Mesothelial cell of epicardium (in vitro differentiated cells): ENCODE measurements around the gene AFF3. TPM values are rescaled to one million over a fixed set of nuclear protein-coding genes. Genes with fewer than 3 reads are reported as not detected.

Source experiments
- DNase-seq, 2 experiments: peaks; one replicate each; pipeline ENCODE4 v3.0.0; 2021; ENCODE audit warnings: low spot score in 2 of 2; ENCODE audit not compliant: unreplicated experiment in 2 of 2
- H3K27ac Mint-ChIP-seq: 2 replicates; pipeline ENCODE4 v1.8.0; 2021; ENCODE audit warnings: mixed read lengths
- H3K27me3 Mint-ChIP-seq: 2 replicates; pipeline ENCODE4 v1.8.0; 2021; ENCODE audit warnings: low read depth, mixed read lengths
- H3K36me3 Mint-ChIP-seq: 2 replicates; pipeline ENCODE4 v1.8.0; 2021; ENCODE audit warnings: mixed read lengths
- H3K4me1 Mint-ChIP-seq: 2 replicates; pipeline ENCODE4 v1.8.0; 2021; ENCODE audit warnings: mixed read lengths
- H3K4me3 Mint-ChIP-seq: 2 replicates; pipeline ENCODE4 v1.8.0; 2021; ENCODE audit warnings: mild to moderate bottlenecking, moderate library complexity, mixed read lengths
- H3K9me3 Mint-ChIP-seq: 2 replicates; pipeline ENCODE4 v1.8.0; 2021; ENCODE audit warnings: mixed read lengths
- total RNA-seq: library from RNA; stranded (reverse); gene quantifications from 3 replicates; pipeline ENCODE4 v1.2.1, GENCODE V29; 2021
- TF ChIP-seq, protein P1 (sequence below): fragments of 200-600 bp; sonication (generic); IDR thresholded peaks from one replicate; pipeline ENCODE4 v1.5.0; 2021; ENCODE audit warnings: antibody characterized with exemption; ENCODE audit not compliant: unreplicated experiment

Gene AFF3
- total RNA-seq, 1 donor from 2014 or later = 14.4 TPM

- H3K4me3 Mint-ChIP-seq = no peak overlapping the region
- H3K4me1 Mint-ChIP-seq = peaks cover 17% of the 10 kb centered on the region
- peaks cover 10% of the 10 kb centered on the region for H3K27me3 Mint-ChIP-seq
- no peak overlapping the region for H3K27ac Mint-ChIP-seq
- DNase-seq = no peak
- H3K9me3 Mint-ChIP-seq = no peaks in the 10 kb centered on the region
- TF ChIP-seq, protein P1, sequence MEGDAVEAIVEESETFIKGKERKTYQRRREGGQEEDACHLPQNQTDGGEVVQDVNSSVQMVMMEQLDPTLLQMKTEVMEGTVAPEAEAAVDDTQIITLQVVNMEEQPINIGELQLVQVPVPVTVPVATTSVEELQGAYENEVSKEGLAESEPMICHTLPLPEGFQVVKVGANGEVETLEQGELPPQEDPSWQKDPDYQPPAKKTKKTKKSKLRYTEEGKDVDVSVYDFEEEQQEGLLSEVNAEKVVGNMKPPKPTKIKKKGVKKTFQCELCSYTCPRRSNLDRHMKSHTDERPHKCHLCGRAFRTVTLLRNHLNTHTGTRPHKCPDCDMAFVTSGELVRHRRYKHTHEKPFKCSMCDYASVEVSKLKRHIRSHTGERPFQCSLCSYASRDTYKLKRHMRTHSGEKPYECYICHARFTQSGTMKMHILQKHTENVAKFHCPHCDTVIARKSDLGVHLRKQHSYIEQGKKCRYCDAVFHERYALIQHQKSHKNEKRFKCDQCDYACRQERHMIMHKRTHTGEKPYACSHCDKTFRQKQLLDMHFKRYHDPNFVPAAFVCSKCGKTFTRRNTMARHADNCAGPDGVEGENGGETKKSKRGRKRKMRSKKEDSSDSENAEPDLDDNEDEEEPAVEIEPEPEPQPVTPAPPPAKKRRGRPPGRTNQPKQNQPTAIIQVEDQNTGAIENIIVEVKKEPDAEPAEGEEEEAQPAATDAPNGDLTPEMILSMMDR = no peak
- no peaks in the 10 kb centered on the region for H3K36me3 Mint-ChIP-seq
These were observed 519.4 kb downstream of the AFF3 start for GRCh38 chr2:99623035-99623434.

GRCh38 chr2:99622534-99622933 is 519.9 kb downstream of the AFF3 start:
- Mint-ChIP-seq H3K4me3 (no peak overlapping the region), H3K27me3 (peaks cover 9% of the 10 kb centered on the region), H3K9me3 (no peaks in the 10 kb centered on the region), H3K4me1 (peaks cover 17% of the 10 kb centered on the region), H3K36me3 (no peaks in the 10 kb centered on the region), H3K27ac (no peak overlapping the region)
- no peak for DNase-seq
- TF ChIP-seq, protein P1 = no peak

DNA sequence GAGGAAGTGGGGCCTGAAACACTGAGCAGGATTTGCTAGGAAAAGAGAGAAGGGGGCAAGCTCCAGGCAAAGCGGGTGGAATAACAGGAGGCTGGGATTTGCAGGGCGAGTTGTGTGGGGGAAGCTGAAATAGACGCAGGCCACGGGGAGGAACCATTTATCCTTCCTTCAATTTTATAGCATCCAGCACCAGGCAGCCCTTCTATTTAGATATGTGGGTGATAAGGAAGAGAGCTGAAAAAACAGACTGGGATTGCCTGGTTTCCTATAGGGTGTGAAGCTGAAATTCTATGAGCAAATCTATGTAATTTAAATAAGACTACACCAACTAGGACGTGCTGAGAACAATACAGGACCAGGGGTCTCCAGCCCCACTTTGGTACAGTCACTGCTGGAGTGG is 520.6 kb downstream of the AFF3 start:
- H3K9me3 Mint-ChIP-seq = no peaks in the 10 kb centered on the region
- no peak overlapping the region for H3K4me3 Mint-ChIP-seq
- DNase-seq = no peak
- no peak overlapping the region for H3K27ac Mint-ChIP-seq
- peaks cover 17% of the 10 kb centered on the region for H3K4me1 Mint-ChIP-seq
- H3K36me3 Mint-ChIP-seq = no peaks in the 10 kb centered on the region
- TF ChIP-seq, protein P1 = no peak
- peaks cover 3% of the 10 kb centered on the region for H3K27me3 Mint-ChIP-seq

DNA sequence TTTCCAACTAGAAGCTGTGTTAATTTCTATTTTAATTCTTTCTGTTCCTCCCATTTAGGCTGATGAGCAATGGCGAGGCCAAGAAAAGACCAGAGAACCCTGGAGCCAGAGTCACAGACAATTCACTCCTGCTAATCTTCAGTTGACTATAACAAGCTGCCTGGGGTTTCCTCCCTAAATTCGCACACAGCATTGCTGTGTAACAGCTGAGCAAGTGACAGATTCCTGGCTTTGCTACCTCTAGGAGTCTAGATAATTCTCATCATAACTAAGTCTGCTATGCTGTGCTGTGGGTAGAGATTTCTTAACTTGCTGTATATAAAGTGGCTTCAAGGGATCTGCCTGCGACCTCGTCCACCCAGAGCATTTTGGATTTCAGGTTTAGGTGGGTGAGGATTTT is 521.3 kb downstream of the AFF3 start:
- Mint-ChIP-seq H3K4me1 (peaks cover 17% of the 10 kb centered on the region), H3K9me3 (no peaks in the 10 kb centered on the region), H3K36me3 (no peaks in the 10 kb centered on the region), H3K27ac (no peak overlapping the region), H3K27me3 (no peaks in the 10 kb centered on the region), H3K4me3 (no peak overlapping the region)
- TF ChIP-seq, protein P1 = no peak
- no peak for DNase-seq

GRCh38 chr2:99619151-99619550 is 523.2 kb downstream of the AFF3 start:
- no peaks in the 10 kb centered on the region for H3K9me3 Mint-ChIP-seq
- H3K27me3 Mint-ChIP-seq = no peaks in the 10 kb centered on the region
- no peak for DNase-seq
- no peak overlapping the region for H3K27ac Mint-ChIP-seq
- TF ChIP-seq, protein P1 = no peak
- no peaks in the 10 kb centered on the region for H3K36me3 Mint-ChIP-seq
- H3K4me1 Mint-ChIP-seq = peaks cover 12% of the 10 kb centered on the region
- H3K4me3 Mint-ChIP-seq = no peak overlapping the region

GRCh38 chr2:99618579-99619097 is 523.8 kb downstream of the AFF3 start:
- Mint-ChIP-seq H3K4me1 (peaks cover 12% of the 10 kb centered on the region), H3K4me3 (no peak overlapping the region), H3K36me3 (no peaks in the 10 kb centered on the region), H3K27me3 (no peaks in the 10 kb centered on the region), H3K9me3 (no peaks in the 10 kb centered on the region), H3K27ac (no peak overlapping the region)
- no peak for DNase-seq
- TF ChIP-seq, protein P1 = no peak
